Measurements from ENCODE around the gene LIMCH1. TPM values are rescaled to one million over a fixed set of nuclear protein-coding genes. Genes with fewer than 3 reads are reported as not detected.

The LIMCH1 gene
- total and polyA plus RNA-seq, 8 donors = 4.7 to 37.1 (median 17.4) TPM

DNA sequence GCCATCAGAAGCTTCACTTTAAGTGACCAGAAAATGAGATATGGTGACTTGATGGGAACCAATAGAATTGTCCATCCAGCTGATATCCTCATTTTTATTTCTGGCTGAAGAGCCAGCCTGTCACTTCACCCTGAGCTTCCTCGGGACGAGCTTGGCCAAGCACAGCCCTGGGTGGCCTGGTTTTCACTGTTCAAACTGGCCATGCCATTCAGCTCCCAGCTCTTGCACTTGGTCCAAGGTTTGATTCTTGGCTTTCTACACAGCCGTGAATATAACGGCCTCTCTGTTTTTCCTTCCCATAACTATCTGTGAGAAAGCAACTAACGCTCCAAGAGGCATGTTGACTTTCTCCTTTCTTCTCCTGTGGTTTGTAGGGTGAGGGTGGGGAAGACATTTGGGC, 71.9 kb downstream of the LIMCH1 start:
- intact Hi-C loops (cut with DNase I; ENCODE audit: low total_unique reads) = no loop called here
- Histone ChIP-seq H3K36me3 (peaks cover 0 to 4% (median 0%) of the 10 kb centered on the region in 4 donors), H3K4me3 (no peak overlapping the region), H3K9me3 (no peaks in the 10 kb centered on the region), H3K27ac (no peak overlapping the region), H3K4me1 (peaks cover 0 to 21% (median 15%) of the 10 kb centered on the region in 4 donors), H3K27me3 (no peaks in the 10 kb centered on the region)
- no peak for DNase-seq
- 89 to 96% (median 92%) methylated on average over 5 of the region's 5 CpGs for WGBS, 5 donors
- TF ChIP-seq POLR2A (IDR thresholded peaks at IDR 0.05) (no peak), EP300 (IDR thresholded peaks at IDR 0.05) (no peak), POLR2AphosphoS5 (IDR thresholded peaks at IDR 0.05) (no peak)
- TF ChIP-seq, protein P1, sequence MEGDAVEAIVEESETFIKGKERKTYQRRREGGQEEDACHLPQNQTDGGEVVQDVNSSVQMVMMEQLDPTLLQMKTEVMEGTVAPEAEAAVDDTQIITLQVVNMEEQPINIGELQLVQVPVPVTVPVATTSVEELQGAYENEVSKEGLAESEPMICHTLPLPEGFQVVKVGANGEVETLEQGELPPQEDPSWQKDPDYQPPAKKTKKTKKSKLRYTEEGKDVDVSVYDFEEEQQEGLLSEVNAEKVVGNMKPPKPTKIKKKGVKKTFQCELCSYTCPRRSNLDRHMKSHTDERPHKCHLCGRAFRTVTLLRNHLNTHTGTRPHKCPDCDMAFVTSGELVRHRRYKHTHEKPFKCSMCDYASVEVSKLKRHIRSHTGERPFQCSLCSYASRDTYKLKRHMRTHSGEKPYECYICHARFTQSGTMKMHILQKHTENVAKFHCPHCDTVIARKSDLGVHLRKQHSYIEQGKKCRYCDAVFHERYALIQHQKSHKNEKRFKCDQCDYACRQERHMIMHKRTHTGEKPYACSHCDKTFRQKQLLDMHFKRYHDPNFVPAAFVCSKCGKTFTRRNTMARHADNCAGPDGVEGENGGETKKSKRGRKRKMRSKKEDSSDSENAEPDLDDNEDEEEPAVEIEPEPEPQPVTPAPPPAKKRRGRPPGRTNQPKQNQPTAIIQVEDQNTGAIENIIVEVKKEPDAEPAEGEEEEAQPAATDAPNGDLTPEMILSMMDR (IDR thresholded peaks at IDR 0.05) = no peak

DNA sequence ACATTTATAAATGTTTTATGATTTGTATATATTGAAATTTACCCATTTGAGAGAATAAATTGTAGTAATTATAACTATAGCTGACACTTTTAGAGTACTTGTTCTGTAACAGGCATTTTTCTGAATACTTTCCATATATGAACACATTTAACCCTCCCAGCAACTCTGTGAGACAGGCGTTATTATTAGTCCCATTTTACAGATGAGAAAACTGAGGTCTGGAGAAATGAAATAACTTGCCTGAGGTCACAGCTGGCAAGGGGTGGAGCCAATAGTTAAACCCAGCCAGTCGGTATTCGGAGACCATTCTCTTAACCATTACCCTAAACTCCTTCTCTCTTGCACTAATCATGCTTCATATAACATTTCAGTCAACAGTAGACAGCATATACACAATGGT, 72.5 kb downstream of the LIMCH1 start:
- H3K27me3 ChIP-seq = no peaks in the 10 kb centered on the region
- H3K4me1 ChIP-seq = peaks cover 0 to 21% (median 15%) of the 10 kb centered on the region in 4 donors
- no peak overlapping the region for H3K27ac ChIP-seq
- H3K4me3 ChIP-seq = no peak overlapping the region
- no peak for DNase-seq
- intact Hi-C loops (cut with DNase I; ENCODE audit: low total_unique reads) = no loop called here
- WGBS, 5 donors = 93 to 98% (median 96%) methylated on average over 3 of the region's 3 CpGs
- H3K36me3 ChIP-seq = peaks cover 0 to 4% (median 0%) of the 10 kb centered on the region in 4 donors
- TF ChIP-seq POLR2A (IDR thresholded peaks at IDR 0.05) (no peak), POLR2AphosphoS5 (IDR thresholded peaks at IDR 0.05) (no peak), EP300 (IDR thresholded peaks at IDR 0.05) (no peak)
- TF ChIP-seq, protein P1 (IDR thresholded peaks at IDR 0.05) = no peak
- no peaks in the 10 kb centered on the region for H3K9me3 ChIP-seq

DNA sequence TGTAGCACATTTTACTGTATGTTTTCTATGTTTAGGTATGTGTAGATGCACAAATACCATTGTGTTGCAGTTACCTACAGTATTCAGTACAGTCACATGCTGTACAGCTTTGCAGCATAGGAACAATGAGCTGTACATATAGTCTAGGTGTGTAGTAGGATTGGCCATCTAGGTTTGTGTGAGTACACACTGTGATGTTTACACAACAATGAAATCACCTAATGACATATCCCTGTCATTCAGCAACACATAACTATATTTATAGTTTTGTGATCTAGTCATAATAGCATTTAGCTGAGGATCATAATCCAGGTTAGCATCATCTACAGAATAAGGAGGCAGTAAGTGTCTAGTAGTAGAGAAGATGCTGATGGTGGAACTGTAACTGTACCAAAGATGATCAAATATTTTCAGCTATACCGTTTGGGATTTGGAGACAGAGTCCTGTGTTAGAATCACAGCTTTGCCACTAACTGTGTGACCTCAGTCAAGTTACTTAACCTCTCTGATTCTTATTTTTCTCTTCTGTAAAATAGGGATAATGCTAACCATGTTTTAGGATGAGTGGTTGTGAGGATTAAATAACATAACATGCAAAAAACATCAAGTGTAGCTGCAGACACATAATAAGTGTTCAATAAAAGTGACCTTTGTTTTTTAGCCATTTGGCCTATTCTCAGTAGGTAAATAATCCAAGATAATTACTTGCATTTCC, 73.3 kb downstream of the LIMCH1 start:
- DNase-seq = no peak
- Histone ChIP-seq H3K27me3 (no peaks in the 10 kb centered on the region), H3K4me3 (no peak overlapping the region), H3K36me3 (no peaks in the 10 kb centered on the region), H3K27ac (peak overlapping the region in 1 of 5 donors; percentile 44), H3K4me1 (peaks cover 0 to 21% (median 15%) of the 10 kb centered on the region in 4 donors), H3K9me3 (no peaks in the 10 kb centered on the region)
- WGBS, 5 donors = 72 to 93% (median 79%) methylated on average over 1 of the region's 1 CpG
- intact Hi-C loops (cut with DNase I; ENCODE audit: low total_unique reads) = no loop called here
- no peak for TF ChIP-seq POLR2A (IDR thresholded peaks at IDR 0.05)
- no peak for TF ChIP-seq POLR2AphosphoS5 (IDR thresholded peaks at IDR 0.05)
- no peak for TF ChIP-seq EP300 (IDR thresholded peaks at IDR 0.05)
- TF ChIP-seq, protein P1 (IDR thresholded peaks at IDR 0.05) = no peak

DNA sequence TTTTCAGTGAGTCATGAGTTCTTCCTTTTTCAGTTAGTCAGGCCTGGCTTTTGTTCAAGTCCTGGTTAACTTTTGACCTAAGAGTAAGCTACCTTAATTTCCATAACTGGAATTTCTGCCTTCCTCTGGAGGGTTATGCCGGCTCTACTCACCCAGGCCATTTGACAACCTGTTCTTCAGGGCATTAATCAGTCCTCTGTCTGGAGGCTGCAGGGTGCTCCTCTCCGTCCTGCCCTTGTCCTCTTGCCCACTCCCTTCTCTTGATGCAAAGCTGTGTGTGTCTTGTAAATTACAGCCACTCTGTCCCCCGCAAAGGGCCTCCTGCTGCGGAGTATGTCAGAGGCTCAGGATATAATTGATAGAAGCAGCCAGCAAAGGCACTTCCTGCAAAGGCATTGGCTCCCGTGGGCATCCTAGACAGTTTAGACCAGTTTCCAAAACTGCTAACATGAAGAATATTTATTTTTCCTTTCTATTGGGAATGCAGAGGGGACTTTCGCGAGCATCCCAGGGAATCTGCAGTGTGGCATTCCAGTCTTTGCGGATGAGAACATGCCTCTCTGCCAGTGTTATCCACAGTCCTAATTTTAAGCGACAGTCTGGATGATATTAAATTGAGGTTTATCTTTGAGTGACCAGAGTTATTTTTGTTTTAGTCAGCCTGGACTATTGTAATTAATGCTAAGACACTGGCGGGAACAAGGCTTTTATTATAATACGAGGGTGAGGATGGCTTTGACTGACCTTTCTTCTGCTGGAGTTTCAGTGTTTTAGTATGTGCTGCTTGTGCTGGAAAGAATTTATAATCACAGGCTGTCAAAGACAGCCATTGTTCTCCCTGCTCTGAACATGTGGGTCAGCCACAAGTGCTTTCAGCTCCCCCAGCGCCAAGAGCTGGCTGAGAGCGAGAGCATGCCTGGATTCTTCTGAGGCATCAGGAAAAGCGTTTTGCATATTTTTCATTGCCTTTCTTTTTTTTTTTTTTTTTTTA, 74.2 kb downstream of the LIMCH1 start:
- peak; percentile 42 to 80 for DNase-seq
- H3K27me3 ChIP-seq = no peaks in the 10 kb centered on the region
- H3K27ac ChIP-seq = peak overlapping the region in 3 of 5 donors; percentile 34 to 44 (median 41)
- TF ChIP-seq POLR2A (IDR thresholded peaks at IDR 0.05) (no peak), POLR2AphosphoS5 (IDR thresholded peaks at IDR 0.05) (peak in 1 of 3 donors; percentile 11), EP300 (IDR thresholded peaks at IDR 0.05) (no peak)
- TF ChIP-seq, protein P1 (IDR thresholded peaks at IDR 0.05) = no peak
- no peaks in the 10 kb centered on the region for H3K9me3 ChIP-seq
- 34 to 42% (median 37%) methylated on average over 14 of the region's 14 CpGs for WGBS, 5 donors
- H3K36me3 ChIP-seq = no peaks in the 10 kb centered on the region
- peaks cover 0 to 21% (median 15%) of the 10 kb centered on the region in 4 donors for H3K4me1 ChIP-seq
- no peak overlapping the region for H3K4me3 ChIP-seq
- intact Hi-C loops (cut with DNase I; ENCODE audit: low total_unique reads) = no loop called here
